GM21447 (cell line): ENCODE measurements around the gene TTC34.
"Not testable (repeated sequence)": the region's sequence is repeated elsewhere in the genome, so short reads cannot be mapped to it uniquely, and the experiment has no call there.

Experiments
- ATAC-seq: cut with Tn5 transposase; IDR thresholded peaks from one replicate; pipeline ENCODE4 v1.9.1; 2021; ENCODE audit not compliant: unreplicated experiment

The TTC34 gene

GRCh38 chr1:2684878-2685277, 116.6 kb downstream of the TTC34 start:
- not testable (repeated sequence) for ATAC-seq

- not testable (repeated sequence) for ATAC-seq
These were observed 117.5 kb downstream of the TTC34 start for GRCh38 chr1:2684000-2684399.

- ATAC-seq: not testable (repeated sequence)
These were observed 118.2 kb downstream of the TTC34 start for GRCh38 chr1:2683321-2683741.

GRCh38 chr1:2682879-2683278, 118.6 kb downstream of the TTC34 start:
- ATAC-seq: not testable (repeated sequence)

GRCh38 chr1:2676726-2677125, 124.8 kb downstream of the TTC34 start:
- not testable (repeated sequence) for ATAC-seq

GRCh38 chr1:2671656-2672055, 129.8 kb downstream of the TTC34 start:
- ATAC-seq: not testable (repeated sequence)

GRCh38 chr1:2659806-2660205, 141.7 kb downstream of the TTC34 start:
- ATAC-seq: not testable (repeated sequence)

GRCh38 chr1:2657909-2658308, 143.6 kb downstream of the TTC34 start:
- ATAC-seq: not testable (repeated sequence)

- not testable (repeated sequence) for ATAC-seq
These were observed 144.4 kb downstream of the TTC34 start for GRCh38 chr1:2657124-2657523.

GRCh38 chr1:2655598-2656434, 145.7 kb downstream of the TTC34 start:
- ATAC-seq: not testable (repeated sequence)

GRCh38 chr1:2654443-2654948, 147.0 kb downstream of the TTC34 start:
- ATAC-seq: not testable (repeated sequence)

- not testable (repeated sequence) for ATAC-seq
These were observed 147.6 kb downstream of the TTC34 start for GRCh38 chr1:2653741-2654442.

- ATAC-seq: not testable (repeated sequence)
These were observed 148.4 kb downstream of the TTC34 start for GRCh38 chr1:2652926-2653571.

GRCh38 chr1:2652152-2652925, 149.2 kb downstream of the TTC34 start:
- not testable (repeated sequence) for ATAC-seq

- no peak for ATAC-seq
These were observed 150.4 kb downstream of the TTC34 start for GRCh38 chr1:2650967-2651645.

GRCh38 chr1:2646837-2647236, 154.7 kb downstream of the TTC34 start:
- ATAC-seq: no peak

GRCh38 chr1:2645776-2646175, 155.7 kb downstream of the TTC34 start:
- ATAC-seq: no peak

GRCh38 chr1:2645143-2645542, 156.3 kb downstream of the TTC34 start:
- no peak for ATAC-seq

- no peak for ATAC-seq
These were observed 156.8 kb downstream of the TTC34 start for GRCh38 chr1:2644591-2645101.

- no peak for ATAC-seq
These were observed 157.3 kb downstream of the TTC34 start for GRCh38 chr1:2644171-2644570.
